ENCODE measurements around the gene MAP1LC3C. TPM values are rescaled to one million over a fixed set of nuclear protein-coding genes. Genes with fewer than 3 reads are reported as not detected.

MAP1LC3C gene
- total and polyA plus RNA-seq, 10 of the 15 experiments (the other 5 are each of a cell fraction or from before 2014, with no cell fraction given), result 0.19 TPM; not detected in 9

DNA sequence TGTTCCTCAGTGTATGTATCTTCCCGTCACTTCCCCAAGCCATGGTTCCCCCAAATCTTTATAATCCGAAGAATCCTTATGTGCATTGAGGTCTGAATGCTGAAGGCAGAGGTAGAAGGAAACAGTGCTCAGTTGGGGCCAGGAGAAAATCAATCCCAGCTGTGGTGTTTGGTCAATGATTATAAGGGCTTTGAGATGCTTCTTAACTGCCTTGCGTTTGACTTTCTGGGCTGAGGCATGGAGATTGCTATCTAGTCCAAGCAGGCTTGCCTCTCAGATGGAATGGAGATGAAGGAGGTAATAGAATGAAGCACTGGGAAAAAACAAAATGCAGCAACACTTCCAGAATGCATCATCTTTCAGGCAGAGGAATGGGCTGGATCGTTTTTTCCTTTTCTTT is 3.6 kb upstream of the MAP1LC3C start:
- intact Hi-C loops (cut with micrococcal nuclease; ENCODE audit: unreplicated experiment) (no loop called here), in situ Hi-C loops (cut with MboI) (no loop called here)
- H3K27me3 ChIP-seq (replicated peaks in 1 of 2; ENCODE audit: control insufficient read depth in 2 of 2, insufficient read depth in 2 of 2, low read length in 1 of 2), result no peaks in the 10 kb centered on the region; a peak in 1 of 4 replicates
- RAD21 ChIA-PET (ENCODE audit: unreplicated experiment), result no interaction called here
- no peak overlapping the region for H3K4me2 ChIP-seq (ENCODE audit: control insufficient read depth, insufficient read depth)
- ATAC-seq, result no peak
- no peaks in the 10 kb centered on the region for H4K20me1 ChIP-seq (ENCODE audit: control insufficient read depth, insufficient read depth)
- FAIRE-seq, result no peak
- POLR2A ChIA-PET, result no interaction called here
- H3K4me1 ChIP-seq (ENCODE audit: control insufficient read depth, insufficient read depth, low read length), result no peaks in the 10 kb centered on the region; the same call in 1 of the 2 replicates
- H3K79me2 ChIP-seq (ENCODE audit: control insufficient read depth, insufficient read depth, low read length), result no peaks in the 10 kb centered on the region
- DNase-seq (ENCODE audit: low read depth, low spot score), result no peak
- H3K9ac ChIP-seq (ENCODE audit: control insufficient read depth, insufficient read depth, low read length), result no peak overlapping the region
- CTCF ChIA-PET, result interaction anchor here (0.6 to 0.8 kb wide), 2 partner anchors 177 to 391 kb away, joined by 3 read pairs; no protein-coding TSS in a partner anchor
- WGBS (ENCODE audit: insufficient coverage, insufficient replicate concordance, low lambda C conversion rate, missing lambda C conversion rate), result 38% methylated on average over 4 of the region's 4 CpGs
- no peak overlapping the region for H2AFZ ChIP-seq (ENCODE audit: control insufficient read depth, low read depth, low read length)
- H3K9me3 ChIP-seq (replicated peaks; ENCODE audit: control insufficient read depth, insufficient read depth, low read length), result no peaks in the 10 kb centered on the region
- BruUV-seq (replicated peaks), result no TSS peak
- H3K4me3 ChIP-seq, result no peak overlapping the region
- no peak overlapping the region for H3K27ac ChIP-seq (ENCODE audit: control insufficient read depth, insufficient read depth)
- SMC1A ChIA-PET (ENCODE audit: uncharacterized antibody, unreplicated experiment), result no interaction called here
- H3K36me3 ChIP-seq (ENCODE audit: control insufficient read depth in 2 of 2, insufficient read depth in 2 of 2, low read length in 1 of 2), result no peaks in the 10 kb centered on the region
- no peak for TF ChIP-seq SREBF2 (IDR thresholded peaks at IDR 0.05; ENCODE audit: low read length)
- no peak for TF ChIP-seq HDGF (IDR thresholded peaks at IDR 0.05)
- TF ChIP-seq NR2C2 (IDR thresholded peaks at IDR 0.05; ENCODE audit: borderline replicate concordance, control insufficient read depth, insufficient read length, low read depth), result no peak
- no peak for TF ChIP-seq KDM1A (IDR thresholded peaks at IDR 0.05; ENCODE audit: borderline replicate concordance)
- TF ChIP-seq PAX8 (IDR thresholded peaks at IDR 0.05), result no peak
- TF ChIP-seq, protein P1, sequence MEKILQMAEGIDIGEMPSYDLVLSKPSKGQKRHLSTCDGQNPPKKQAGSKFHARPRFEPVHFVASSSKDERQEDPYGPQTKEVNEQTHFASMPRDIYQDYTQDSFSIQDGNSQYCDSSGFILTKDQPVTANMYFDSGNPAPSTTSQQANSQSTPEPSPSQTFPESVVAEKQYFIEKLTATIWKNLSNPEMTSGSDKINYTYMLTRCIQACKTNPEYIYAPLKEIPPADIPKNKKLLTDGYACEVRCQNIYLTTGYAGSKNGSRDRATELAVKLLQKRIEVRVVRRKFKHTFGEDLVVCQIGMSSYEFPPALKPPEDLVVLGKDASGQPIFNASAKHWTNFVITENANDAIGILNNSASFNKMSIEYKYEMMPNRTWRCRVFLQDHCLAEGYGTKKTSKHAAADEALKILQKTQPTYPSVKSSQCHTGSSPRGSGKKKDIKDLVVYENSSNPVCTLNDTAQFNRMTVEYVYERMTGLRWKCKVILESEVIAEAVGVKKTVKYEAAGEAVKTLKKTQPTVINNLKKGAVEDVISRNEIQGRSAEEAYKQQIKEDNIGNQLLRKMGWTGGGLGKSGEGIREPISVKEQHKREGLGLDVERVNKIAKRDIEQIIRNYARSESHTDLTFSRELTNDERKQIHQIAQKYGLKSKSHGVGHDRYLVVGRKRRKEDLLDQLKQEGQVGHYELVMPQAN (conservative IDR thresholded peaks at IDR 0.05), result no peak
- no peak for TF ChIP-seq TARDBP (IDR thresholded peaks at IDR 0.05; ENCODE audit: borderline replicate concordance)
- TF ChIP-seq, protein P2, sequence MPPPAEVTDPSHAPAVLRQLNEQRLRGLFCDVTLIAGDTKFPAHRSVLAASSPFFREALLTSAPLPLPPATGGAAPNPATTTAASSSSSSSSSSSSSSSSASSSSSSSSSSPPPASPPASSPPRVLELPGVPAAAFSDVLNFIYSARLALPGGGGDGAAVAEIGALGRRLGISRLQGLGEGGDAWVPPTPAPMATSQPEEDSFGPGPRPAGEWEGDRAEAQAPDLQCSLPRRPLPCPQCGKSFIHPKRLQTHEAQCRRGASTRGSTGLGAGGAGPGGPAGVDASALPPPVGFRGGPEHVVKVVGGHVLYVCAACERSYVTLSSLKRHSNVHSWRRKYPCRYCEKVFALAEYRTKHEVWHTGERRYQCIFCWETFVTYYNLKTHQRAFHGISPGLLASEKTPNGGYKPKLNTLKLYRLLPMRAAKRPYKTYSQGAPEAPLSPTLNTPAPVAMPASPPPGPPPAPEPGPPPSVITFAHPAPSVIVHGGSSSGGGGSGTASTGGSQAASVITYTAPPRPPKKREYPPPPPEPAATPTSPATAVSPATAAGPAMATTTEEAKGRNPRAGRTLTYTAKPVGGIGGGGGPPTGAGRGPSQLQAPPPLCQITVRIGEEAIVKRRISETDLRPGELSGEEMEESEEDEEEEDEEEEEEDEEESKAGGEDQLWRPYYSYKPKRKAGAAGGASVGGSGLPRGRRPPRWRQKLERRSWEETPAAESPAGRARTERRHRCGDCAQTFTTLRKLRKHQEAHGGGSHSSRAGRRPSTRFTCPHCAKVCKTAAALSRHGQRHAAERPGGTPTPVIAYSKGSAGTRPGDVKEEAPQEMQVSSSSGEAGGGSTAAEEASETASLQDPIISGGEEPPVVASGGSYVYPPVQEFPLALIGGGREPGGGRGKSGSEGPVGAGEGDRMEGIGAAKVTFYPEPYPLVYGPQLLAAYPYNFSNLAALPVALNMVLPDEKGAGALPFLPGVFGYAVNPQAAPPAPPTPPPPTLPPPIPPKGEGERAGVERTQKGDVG (CRISPR knock-in tag; IDR thresholded peaks at IDR 0.05), result no peak
- no peak for TF ChIP-seq CREB1 (IDR thresholded peaks at IDR 0.05; ENCODE audit: low read depth)
- TF ChIP-seq, protein P3, sequence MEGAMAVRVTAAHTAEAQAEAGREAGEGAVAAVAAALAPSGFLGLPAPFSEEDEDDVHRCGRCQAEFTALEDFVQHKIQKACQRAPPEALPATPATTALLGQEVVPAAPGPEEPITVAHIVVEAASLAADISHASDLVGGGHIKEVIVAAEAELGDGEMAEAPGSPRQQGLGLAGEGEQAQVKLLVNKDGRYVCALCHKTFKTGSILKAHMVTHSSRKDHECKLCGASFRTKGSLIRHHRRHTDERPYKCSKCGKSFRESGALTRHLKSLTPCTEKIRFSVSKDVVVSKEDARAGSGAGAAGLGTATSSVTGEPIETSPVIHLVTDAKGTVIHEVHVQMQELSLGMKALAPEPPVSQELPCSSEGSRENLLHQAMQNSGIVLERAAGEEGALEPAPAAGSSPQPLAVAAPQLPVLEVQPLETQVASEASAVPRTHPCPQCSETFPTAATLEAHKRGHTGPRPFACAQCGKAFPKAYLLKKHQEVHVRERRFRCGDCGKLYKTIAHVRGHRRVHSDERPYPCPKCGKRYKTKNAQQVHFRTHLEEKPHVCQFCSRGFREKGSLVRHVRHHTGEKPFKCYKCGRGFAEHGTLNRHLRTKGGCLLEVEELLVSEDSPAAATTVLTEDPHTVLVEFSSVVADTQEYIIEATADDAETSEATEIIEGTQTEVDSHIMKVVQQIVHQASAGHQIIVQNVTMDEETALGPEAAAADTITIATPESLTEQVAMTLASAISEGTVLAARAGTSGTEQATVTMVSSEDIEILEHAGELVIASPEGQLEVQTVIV (IDR thresholded peaks at IDR 0.05; ENCODE audit: borderline replicate concordance, partially characterized antibody), result no peak
- no peak for TF ChIP-seq MYC (IDR thresholded peaks at IDR 0.05; ENCODE audit: insufficient read depth, insufficient read length, insufficient replicate concordance, low read length, severe bottlenecking)
- TF ChIP-seq, protein P4, sequence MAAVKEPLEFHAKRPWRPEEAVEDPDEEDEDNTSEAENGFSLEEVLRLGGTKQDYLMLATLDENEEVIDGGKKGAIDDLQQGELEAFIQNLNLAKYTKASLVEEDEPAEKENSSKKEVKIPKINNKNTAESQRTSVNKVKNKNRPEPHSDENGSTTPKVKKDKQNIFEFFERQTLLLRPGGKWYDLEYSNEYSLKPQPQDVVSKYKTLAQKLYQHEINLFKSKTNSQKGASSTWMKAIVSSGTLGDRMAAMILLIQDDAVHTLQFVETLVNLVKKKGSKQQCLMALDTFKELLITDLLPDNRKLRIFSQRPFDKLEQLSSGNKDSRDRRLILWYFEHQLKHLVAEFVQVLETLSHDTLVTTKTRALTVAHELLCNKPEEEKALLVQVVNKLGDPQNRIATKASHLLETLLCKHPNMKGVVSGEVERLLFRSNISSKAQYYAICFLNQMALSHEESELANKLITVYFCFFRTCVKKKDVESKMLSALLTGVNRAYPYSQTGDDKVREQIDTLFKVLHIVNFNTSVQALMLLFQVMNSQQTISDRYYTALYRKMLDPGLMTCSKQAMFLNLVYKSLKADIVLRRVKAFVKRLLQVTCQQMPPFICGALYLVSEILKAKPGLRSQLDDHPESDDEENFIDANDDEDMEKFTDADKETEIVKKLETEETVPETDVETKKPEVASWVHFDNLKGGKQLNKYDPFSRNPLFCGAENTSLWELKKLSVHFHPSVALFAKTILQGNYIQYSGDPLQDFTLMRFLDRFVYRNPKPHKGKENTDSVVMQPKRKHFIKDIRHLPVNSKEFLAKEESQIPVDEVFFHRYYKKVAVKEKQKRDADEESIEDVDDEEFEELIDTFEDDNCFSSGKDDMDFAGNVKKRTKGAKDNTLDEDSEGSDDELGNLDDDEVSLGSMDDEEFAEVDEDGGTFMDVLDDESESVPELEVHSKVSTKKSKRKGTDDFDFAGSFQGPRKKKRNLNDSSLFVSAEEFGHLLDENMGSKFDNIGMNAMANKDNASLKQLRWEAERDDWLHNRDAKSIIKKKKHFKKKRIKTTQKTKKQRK (IDR thresholded peaks at IDR 0.05; ENCODE audit: low read depth, low read length), result no peak
- TF ChIP-seq FOS (IDR thresholded peaks at IDR 0.05; ENCODE audit: borderline replicate concordance, extremely low read depth, insufficient read length), result no peak
- no peak for TF ChIP-seq ZNF622 (IDR thresholded peaks at IDR 0.05)
- no peak for TF ChIP-seq NBN (IDR thresholded peaks at IDR 0.05)
